A549 (cell line): Measurements from ENCODE around the gene TBC1D25. TPM values are rescaled to one million over a fixed set of nuclear protein-coding genes. Genes with fewer than 3 reads are reported as not detected.

Experiments used
- ATAC-seq, 2 experiments: fragments of 200-7000 bp in 1 of 2; fragments of >200 bp in 1 of 2; cut with Nextera tagmentation in 1 of 2; cut with Tn5 transposase in 1 of 2; 3 replicates each; pipeline versions ENCODE4 v1.8.0 to v1.9.1; 2018 to 2020; ENCODE audit warnings: mild to moderate bottlenecking in 1 of 2, moderate library complexity in 1 of 2
- CTCF ChIA-PET: fragments of 300-600 bp; sonication (Branson Sonifier 250); formaldehyde crosslinking; extraction: SDS; loops from one replicate; lab custom pipeline; 2021; ENCODE audit warnings: antibody characterized with exemption, inconsistent platforms; lab: Yijun Ruan, JAX
- POLR2A ChIA-PET: fragments of 350-600 bp; formaldehyde crosslinking; extraction: SDS; loops from one replicate; lab custom pipeline; 2021; ENCODE audit warnings: antibody characterized with exemption, inconsistent platforms; lab: Yijun Ruan, JAX
- DNase-seq, 2 experiments: peaks; one replicate each; pipeline versions ENCODE4 v3.0.0 to v3.0.0-alpha.2; 2011 to 2016; ENCODE audit warnings: low read depth in 1 of 2, low spot score in 1 of 2
- FAIRE-seq: peaks from 2 replicates; lab custom pipeline; 2011; peaks lifted over from hg19 to GRCh38; lab: Jason Lieb, UNC
- H3K27ac ChIP-seq, 2 experiments: fragments of >200 bp; sonication (Bioruptor Twin); formaldehyde crosslinking; 3 replicates each; pipeline ENCODE4 v1.5.1; 2016 to 2017
- H3K4me1 ChIP-seq: fragments of >200 bp; sonication (Bioruptor Twin); formaldehyde crosslinking; 3 replicates; pipeline ENCODE4 v1.6.1; 2016
- H3K4me2 ChIP-seq: fragments of >200 bp; sonication (Bioruptor Twin); formaldehyde crosslinking; 3 replicates; pipeline ENCODE4 v1.6.1; 2016
- H3K4me3 ChIP-seq: fragments of >200 bp; sonication (Bioruptor Twin); formaldehyde crosslinking; 3 replicates; pipeline ENCODE4 v1.5.1; 2016
- H3K9me3 ChIP-seq: fragments of >200 bp; sonication (Bioruptor Twin); formaldehyde crosslinking; 3 replicates; pipeline ENCODE4 v1.6.1; 2016
- ATOH8 ChIP-seq: fragments of 250-450 bp; sonication (Bioruptor Pico); IDR thresholded peaks from 2 replicates; pipeline ENCODE4 v1.5.0; 2020; ENCODE audit warnings: low read depth, mild to moderate bottlenecking, moderate library complexity
- BCL3 ChIP-seq: fragments of >200 bp; sonication (Bioruptor Twin); formaldehyde crosslinking; IDR thresholded peaks from 3 replicates; pipeline ENCODE4 v1.6.1; 2016
- BHLHE40 ChIP-seq: IDR thresholded peaks from 2 replicates; pipeline ENCODE4 v1.6.1; 2012; ENCODE audit warnings: low read depth, low read length, inconsistent platforms
- CBX2 ChIP-seq: fragments of 200-600 bp; sonication (generic); IDR thresholded peaks from 2 replicates; pipeline ENCODE4 v1.6.1; 2016; ENCODE audit warnings: low read depth, mild to moderate bottlenecking, borderline replicate concordance
- CEBPB ChIP-seq, 2 experiments: fragments of >200 bp in 1 of 2; sonication (Bioruptor Twin) in 1 of 2; formaldehyde crosslinking in 1 of 2; IDR thresholded peaks; 2 replicates each; pipeline ENCODE4 v1.6.1; 2012 to 2016
- CTCF ChIP-seq: fragments of >200 bp; sonication (Bioruptor Twin); formaldehyde crosslinking; IDR thresholded peaks from 3 replicates; pipeline ENCODE4 v1.5.1; 2016
- FOXS1 ChIP-seq: fragments of 250-450 bp; sonication (Bioruptor Pico); IDR thresholded peaks from 2 replicates; pipeline ENCODE4 v1.5.0; 2020; ENCODE audit warnings: mild to moderate bottlenecking, moderate library complexity
- GATA3 ChIP-seq: IDR thresholded peaks from 2 replicates; pipeline ENCODE4 v1.6.1; 2012; ENCODE audit warnings: borderline replicate concordance
- HES2 ChIP-seq: fragments of >200 bp; sonication (Bioruptor Twin); formaldehyde crosslinking; IDR thresholded peaks from 2 replicates; pipeline ENCODE4 v1.6.1; 2016
- HEYL ChIP-seq: fragments of 250-450 bp; sonication (Bioruptor Pico); IDR thresholded peaks from 2 replicates; pipeline ENCODE4 v1.8.0; 2021; ENCODE audit warnings: mild to moderate bottlenecking, moderate library complexity
- HOXA7 ChIP-seq: fragments of 250-450 bp; sonication (Bioruptor Pico); IDR thresholded peaks from 2 replicates; pipeline ENCODE4 v1.5.0; 2020; ENCODE audit warnings: mild to moderate bottlenecking, moderate library complexity
- HOXB5 ChIP-seq: fragments of 250-450 bp; sonication (Bioruptor Pico); IDR thresholded peaks from 2 replicates; pipeline ENCODE4 v1.5.0; 2020; ENCODE audit warnings: mild to moderate bottlenecking, moderate library complexity
- JUN ChIP-seq, 2 experiments: fragments of >200 bp; sonication (Bioruptor Twin); formaldehyde crosslinking; IDR thresholded peaks; 2 replicates in 1 of 2; 3 replicates in 1 of 2; pipeline ENCODE4 v1.6.1; 2016 to 2017
- JUNB ChIP-seq: fragments of >200 bp; sonication (Bioruptor Twin); formaldehyde crosslinking; IDR thresholded peaks from 2 replicates; pipeline ENCODE4 v1.6.1; 2016
- KDM1A ChIP-seq: fragments of 200-600 bp; sonication (generic); IDR thresholded peaks from 2 replicates; pipeline ENCODE4 v1.6.1; 2016; ENCODE audit warnings: low read depth, mild to moderate bottlenecking
- MAZ ChIP-seq: fragments of 150-350 bp; IDR thresholded peaks from 2 replicates; pipeline ENCODE4 v1.6.1; 2014; ENCODE audit warnings: antibody characterized with exemption, low read depth, low read length, borderline replicate concordance
- NFE2L2 ChIP-seq: fragments of 150-350 bp; conservative IDR thresholded peaks from 2 replicates; pipeline ENCODE4 v1.6.1; 2014; ENCODE audit warnings: low read length
- PBX3 ChIP-seq: IDR thresholded peaks from 2 replicates; pipeline ENCODE4 v1.6.1; 2012
- RAD21 ChIP-seq, 2 experiments: fragments of >200 bp in 1 of 2; sonication (Bioruptor Twin) in 1 of 2; formaldehyde crosslinking in 1 of 2; IDR thresholded peaks in 1 of 2; conservative IDR thresholded peaks in 1 of 2; 2 replicates in 1 of 2; 3 replicates in 1 of 2; pipeline ENCODE4 v1.6.1; 2012 to 2018; ENCODE audit warnings: inconsistent platforms in 1 of 2
- RCOR1 ChIP-seq: fragments of 150-350 bp; IDR thresholded peaks from 2 replicates; pipeline ENCODE4 v1.6.1; 2014; ENCODE audit warnings: antibody characterized with exemption, low read length, low read depth
- SMC3 ChIP-seq: fragments of >200 bp; sonication (Bioruptor Twin); formaldehyde crosslinking; IDR thresholded peaks from 3 replicates; pipeline ENCODE4 v1.6.1; 2018; ENCODE audit warnings: inconsistent platforms
- TFCP2L1 ChIP-seq: fragments of 250-450 bp; sonication (Bioruptor Pico); IDR thresholded peaks from 2 replicates; pipeline ENCODE4 v1.5.0; 2021; ENCODE audit warnings: mild to moderate bottlenecking
- TP53 ChIP-seq: fragments of 250-450 bp; sonication (Bioruptor Pico); IDR thresholded peaks from 2 replicates; pipeline ENCODE4 v1.5.0; 2021; ENCODE audit warnings: mild to moderate bottlenecking, moderate library complexity
- ZFP36 ChIP-seq: fragments of 450-650 bp; IDR thresholded peaks from 2 replicates; pipeline ENCODE4 v1.6.1; 2014; ENCODE audit warnings: borderline replicate concordance; ENCODE audit not compliant: partially characterized antibody
- WGBS: methylation state at CpG from one replicate; pipeline ENCODE4 v1.1.6; 2017; ENCODE audit errors: missing lambda C conversion rate; 5-methylcytosine and 5-hydroxymethylcytosine counted together
- polyA plus RNA-seq, 4 experiments: library from polyadenylated mRNA; depleted of rRNA in 3 of 4; stranded (reverse); fragments of >200 nt; fragmentation: RNase III in 1 of 4; extraction: RNeasy Plus Mini Kit Qiagen cat#74134 plus additional on column Dnase treatment in 1 of 4; gene quantifications; 2 replicates in 3 of 4; 3 replicates in 1 of 4; pipeline ENCODE4 v1.2.3, GENCODE V29; 2011 to 2017

The TBC1D25 gene
- polyA plus RNA-seq, 2 of the 4 experiments (the other 2 are of a cell fraction) = 8.6 to 13.0 TPM

- ChIA-PET CTCF (no interaction called here), POLR2A (no interaction called here)
- FAIRE-seq = peak; percentile 61
- H3K27ac ChIP-seq = peak overlapping the region; percentile 44 to 70; a peak in 2 of 6 replicates
- no peak for ATAC-seq
- H3K4me1 ChIP-seq = peaks cover 11% of the 10 kb centered on the region; the same call in 2 of the 3 replicates
- H3K4me3 ChIP-seq = no peak overlapping the region
- no peaks in the 10 kb centered on the region for H3K9me3 ChIP-seq
- 79% methylated on average over 9 of the region's 9 CpGs for WGBS
- TF ChIP-seq ZFP36 (no peak), PBX3 (no peak), HES2 (no peak), ATOH8 (CRISPR knock-in tag) (no peak), KDM1A (no peak), FOXS1 (CRISPR knock-in tag) (no peak), CTCF (no peak), RAD21 (conservative IDR thresholded peaks at IDR 0.05 in 1 of 2, IDR thresholded peaks at IDR 0.05 in 1 of 2) (no peak), TP53 (no peak), JUNB (no peak), GATA3 (no peak), RCOR1 (no peak), HOXA7 (CRISPR knock-in tag) (no peak), MAZ (no peak), HEYL (CRISPR knock-in tag) (no peak), CEBPB (IDR thresholded peaks at IDR 0.05) (no peak), BHLHE40 (no peak)
- no peak for DNase-seq
- H3K4me2 ChIP-seq = peak overlapping the region; percentile 32; the same call in 1 of the 3 replicates
Observed at GRCh38 chrX:48491809-48492208, 47.7 kb upstream of the TBC1D25 start.

- ChIA-PET CTCF (interaction anchor here (1.0 kb wide), 1 partner anchor 410 kb away, joined by 3 read pairs; no protein-coding TSS in a partner anchor), POLR2A (no interaction called here)
- Histone ChIP-seq H3K4me2 (peak overlapping the region; percentile 32; the same call in 1 of the 3 replicates), H3K4me3 (no peak overlapping the region), H3K9me3 (no peaks in the 10 kb centered on the region), H3K4me1 (peaks cover 11% of the 10 kb centered on the region; the same call in 2 of the 3 replicates), H3K27ac (peak overlapping the region; percentile 44 to 70; a peak in 3 of 6 replicates)
- ATAC-seq (peak in 1 of 2 experiments; percentile 48; a peak in 3 of 6 replicates), DNase-seq (no peak), FAIRE-seq (peak; percentile 89)
- no peak for TF ChIP-seq CBX2
- 33% methylated on average over 4 of the region's 7 CpGs for WGBS
Observed at GRCh38 chrX:48492293-48492910, 47.1 kb upstream of the TBC1D25 start.

- Histone ChIP-seq H3K27ac (no peak overlapping the region), H3K4me3 (no peak overlapping the region), H3K4me2 (no peak overlapping the region)
- no peak for FAIRE-seq
- POLR2A ChIA-PET = no interaction called here
- DNase-seq = no peak
- TF ChIP-seq TFCP2L1 (no peak), JUN (IDR thresholded peaks at IDR 0.05) (no peak), BCL3 (no peak), SMC3 (peak; percentile 15; the same call in 1 of the 3 replicates), RAD21 (conservative IDR thresholded peaks at IDR 0.05 in 1 of 2, IDR thresholded peaks at IDR 0.05 in 1 of 2) (peak; percentile 45 to 66; a peak in 4 of 5 replicates), BHLHE40 (no peak), NFE2L2 (no peak), HOXB5 (CRISPR knock-in tag) (no peak)
- TF ChIP-seq, all 56 proteins: peak for 2
- Histone ChIP-seq H3K9me3 (no peaks in the 10 kb centered on the region), H3K4me1 (peaks cover 21% of the 10 kb centered on the region)
- CTCF ChIA-PET = interaction anchor here (0.6 to 1.9 kb wide), 8 partner anchors 9 to 664 kb away, joined by 3 to 7 read pairs (median 3); no protein-coding TSS in a partner anchor
- peak in 1 of 2 experiments; percentile 43; a peak in 3 of 6 replicates for ATAC-seq
- 38% methylated on average over 8 of the region's 10 CpGs for WGBS
Observed at GRCh38 chrX:48493890-48494364, 45.6 kb upstream of the TBC1D25 start.
